Trophoblast cell (in vitro differentiated cells and primary cell): ENCODE results near the gene NABP1.
A peak's percentile ranks its signal among the peaks of the same experiment; 100 is the strongest.

Source experiments
- DNase-seq, 2 donors: peaks; one replicate each; pipeline ENCODE4 v3.0.0-alpha.2; 2016
- H2AFZ ChIP-seq: 2 replicates; pipeline ENCODE4 v1.6.1; 2013; ENCODE audit warnings: low read length, moderate library complexity, mild to moderate bottlenecking; ENCODE audit not compliant: insufficient read depth, poor library complexity
- H2AK5ac ChIP-seq: 2 replicates; pipeline ENCODE4 v1.6.1; 2013; ENCODE audit warnings: mild to moderate bottlenecking, low read length
- H2BK120ac ChIP-seq: 2 replicates; pipeline ENCODE4 v1.6.1; 2013; ENCODE audit warnings: low read length, mild to moderate bottlenecking, moderate library complexity; ENCODE audit not compliant: insufficient read depth, poor library complexity
- H2BK12ac ChIP-seq: 2 replicates; pipeline ENCODE4 v1.6.1; 2013; ENCODE audit warnings: mild to moderate bottlenecking, low read length, moderate library complexity
- H2BK5ac ChIP-seq: 2 replicates; pipeline ENCODE4 v1.6.1; 2013; ENCODE audit warnings: low read length, low read depth, moderate library complexity, mild to moderate bottlenecking; ENCODE audit not compliant: poor library complexity
- H3K14ac ChIP-seq: 2 replicates; pipeline ENCODE4 v1.6.1; 2013; ENCODE audit warnings: mild to moderate bottlenecking, low read length
- H3K18ac ChIP-seq: 2 replicates; pipeline ENCODE4 v1.6.1; 2013; ENCODE audit warnings: mild to moderate bottlenecking, low read length
- H3K23ac ChIP-seq: 2 replicates; pipeline ENCODE4 v1.6.1; 2013; ENCODE audit warnings: low read length
- H3K27ac ChIP-seq: 2 replicates; pipeline ENCODE4 v1.5.1; 2013; ENCODE audit warnings: low read depth, mild to moderate bottlenecking, inconsistent platforms, low read length, moderate library complexity
- H3K27me3 ChIP-seq: 2 replicates; pipeline ENCODE4 v1.6.1; 2013; ENCODE audit warnings: inconsistent platforms, mild to moderate bottlenecking, low read length, moderate library complexity; ENCODE audit not compliant: insufficient read depth
- H3K36me3 ChIP-seq, 2 experiments: 1 replicate in 1 of 2; 2 replicates in 1 of 2; pipeline ENCODE4 v1.6.1; 2013; ENCODE audit warnings: low read length in 2 of 2, mild to moderate bottlenecking in 2 of 2, moderate library complexity in 1 of 2; ENCODE audit not compliant: insufficient read depth in 2 of 2, control insufficient read depth in 1 of 2
- H3K4ac ChIP-seq: 2 replicates; pipeline ENCODE4 v1.6.1; 2013; ENCODE audit warnings: low read depth, mild to moderate bottlenecking, low read length, moderate library complexity
- H3K4me1 ChIP-seq, 2 experiments: 1 replicate in 1 of 2; 2 replicates in 1 of 2; pipeline ENCODE4 v1.6.1; 2013; ENCODE audit warnings: low read length in 2 of 2, mild to moderate bottlenecking in 2 of 2, moderate library complexity in 1 of 2; ENCODE audit not compliant: insufficient read depth in 2 of 2, control insufficient read depth in 1 of 2
- H3K4me2 ChIP-seq: 2 replicates; pipeline ENCODE4 v1.6.1; 2013; ENCODE audit warnings: inconsistent platforms, mild to moderate bottlenecking, low read length, moderate library complexity
- H3K4me3 ChIP-seq: 2 replicates; pipeline ENCODE4 v1.5.1; 2013; ENCODE audit warnings: mild to moderate bottlenecking, low read depth, low read length, inconsistent platforms
- H3K79me1 ChIP-seq: one replicate; pipeline ENCODE4 v1.6.1; 2013; ENCODE audit warnings: low read length
- H3K79me2 ChIP-seq: 2 replicates; pipeline ENCODE4 v1.6.1; 2013; ENCODE audit warnings: low read length, mild to moderate bottlenecking; ENCODE audit not compliant: control insufficient read depth, insufficient read depth, poor library complexity
- H3K9ac ChIP-seq: 2 replicates; pipeline ENCODE4 v1.6.1; 2013; ENCODE audit warnings: mild to moderate bottlenecking, low read length
- H3K9me3 ChIP-seq: 2 replicates; pipeline ENCODE4 v1.6.1; 2013; ENCODE audit warnings: low read depth, mild to moderate bottlenecking, control low read depth, inconsistent platforms, low read length; ENCODE audit not compliant: insufficient read depth
- H4K12ac ChIP-seq: 2 replicates; pipeline ENCODE4 v1.6.1; 2013; ENCODE audit warnings: low read depth, mild to moderate bottlenecking, low read length, moderate library complexity
- H4K8ac ChIP-seq: 2 replicates; pipeline ENCODE4 v1.6.1; 2013; ENCODE audit warnings: low read depth, mild to moderate bottlenecking, low read length, moderate library complexity
- H4K91ac ChIP-seq: one replicate; pipeline ENCODE4 v1.6.1; 2013; ENCODE audit warnings: low read depth, mild to moderate bottlenecking, low read length, moderate library complexity
- WGBS: extraction: QIAGEN DNeasy Blood & Tissue Kit; methylation state at CpG from one replicate; pipeline ENCODE4 v1.1.7; 2013; ENCODE audit warnings: missing lambda C conversion rate; ENCODE audit not compliant: insufficient read length, insufficient coverage; ENCODE audit errors: extremely low coverage; 5-methylcytosine and 5-hydroxymethylcytosine counted together

NABP1 gene

DNA sequence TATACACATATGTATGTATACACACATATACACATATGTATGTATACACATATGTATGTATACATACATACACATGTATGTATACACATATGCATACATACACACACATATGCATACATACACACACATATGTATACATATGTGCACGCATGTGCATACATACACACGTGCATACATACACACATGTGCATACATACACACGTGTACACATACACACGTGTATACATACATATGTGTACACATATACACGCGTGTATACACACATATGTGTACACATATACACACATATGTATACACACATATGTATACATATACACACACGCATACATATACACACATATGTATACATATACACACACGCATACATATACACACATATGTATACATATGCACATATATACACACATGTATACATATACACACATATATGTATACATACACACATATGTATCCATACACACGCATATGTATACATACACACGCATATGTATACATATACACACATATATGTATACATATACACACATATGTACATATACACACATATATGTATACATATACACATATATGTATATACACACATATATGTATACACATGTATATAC is 21.5 kb downstream of the NABP1 start:
- Histone ChIP-seq H3K36me3 (no peaks in the 10 kb centered on the region), H3K27ac (no peak overlapping the region), H4K12ac (no peak overlapping the region), H2AK5ac (no peak overlapping the region), H3K4me1 (no peaks in the 10 kb centered on the region), H4K91ac (no peak overlapping the region), H3K79me1 (no peaks in the 10 kb centered on the region), H3K4ac (no peak overlapping the region), H3K14ac (no peak overlapping the region), H3K18ac (no peak overlapping the region), H3K23ac (no peak overlapping the region), H2BK120ac (no peak overlapping the region), H3K4me2 (no peak overlapping the region), H2BK12ac (no peak overlapping the region), H3K27me3 (no peaks in the 10 kb centered on the region), H4K8ac (no peak overlapping the region), H2AFZ (no peak overlapping the region), H2BK5ac (no peak overlapping the region), H3K9ac (no peak overlapping the region), H3K9me3 (no peaks in the 10 kb centered on the region), H3K4me3 (no peak overlapping the region), H3K79me2 (no peaks in the 10 kb centered on the region)
- WGBS = no CpG with 5 or more reads among the region's 10 CpGs
- no peak for DNase-seq

- no peak overlapping the region for H3K9ac ChIP-seq
- no peak overlapping the region for H4K8ac ChIP-seq
- no peak overlapping the region for H3K18ac ChIP-seq
- no peak overlapping the region for H2AFZ ChIP-seq
- no peak overlapping the region for H2BK120ac ChIP-seq
- no peak overlapping the region for H3K14ac ChIP-seq
- no peak overlapping the region for H2AK5ac ChIP-seq
- H3K4me3 ChIP-seq = no peak overlapping the region
- H3K27me3 ChIP-seq = no peaks in the 10 kb centered on the region
- H2BK12ac ChIP-seq = no peak overlapping the region
- no CpG with 5 or more reads among the region's 1 CpG for WGBS
- H3K4me1 ChIP-seq = no peaks in the 10 kb centered on the region
- no peak overlapping the region for H3K27ac ChIP-seq
- H3K9me3 ChIP-seq = no peaks in the 10 kb centered on the region
- no peaks in the 10 kb centered on the region for H3K79me2 ChIP-seq
- H3K4me2 ChIP-seq = no peak overlapping the region
- no peaks in the 10 kb centered on the region for H3K36me3 ChIP-seq
- H3K23ac ChIP-seq = no peak overlapping the region
- H3K4ac ChIP-seq = no peak overlapping the region
- H2BK5ac ChIP-seq = no peak overlapping the region
- DNase-seq = no peak
- no peaks in the 10 kb centered on the region for H3K79me1 ChIP-seq
- no peak overlapping the region for H4K12ac ChIP-seq
- H4K91ac ChIP-seq = no peak overlapping the region
Observed at GRCh38 chr2:191701029-191701428, 23.1 kb downstream of the NABP1 start.

DNA sequence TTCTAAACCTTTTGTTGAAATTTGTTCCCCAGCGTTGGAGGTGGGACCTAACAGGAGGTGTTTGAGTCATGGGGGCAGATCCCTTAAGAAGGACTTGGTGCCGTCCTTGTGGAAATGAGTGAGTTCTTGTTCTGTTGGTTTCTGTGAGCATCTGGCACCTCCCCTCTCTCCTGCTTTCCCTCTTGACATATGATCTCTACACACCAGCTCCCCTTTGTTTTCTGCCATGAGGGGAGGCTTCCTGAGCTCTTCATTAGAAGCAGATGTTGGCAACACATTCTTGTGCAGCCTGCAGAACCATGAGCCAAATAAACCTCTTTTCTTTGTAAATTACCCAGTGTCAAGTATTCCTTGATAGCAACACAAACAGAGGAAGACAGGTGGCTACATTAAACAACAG is 23.8 kb downstream of the NABP1 start:
- no peak overlapping the region for H3K4me2 ChIP-seq
- H4K8ac ChIP-seq = no peak overlapping the region
- H4K91ac ChIP-seq = no peak overlapping the region
- H3K79me2 ChIP-seq = no peaks in the 10 kb centered on the region
- no peak for DNase-seq
- no peak overlapping the region for H3K18ac ChIP-seq
- H2BK120ac ChIP-seq = no peak overlapping the region
- no peaks in the 10 kb centered on the region for H3K27me3 ChIP-seq
- no peak overlapping the region for H3K27ac ChIP-seq
- no peak overlapping the region for H3K23ac ChIP-seq
- no peak overlapping the region for H3K4me3 ChIP-seq
- no peaks in the 10 kb centered on the region for H3K79me1 ChIP-seq
- no peak overlapping the region for H2BK12ac ChIP-seq
- WGBS = no CpG with 5 or more reads among the region's 2 CpGs
- H3K9me3 ChIP-seq = no peaks in the 10 kb centered on the region
- H3K4ac ChIP-seq = no peak overlapping the region
- H2BK5ac ChIP-seq = no peak overlapping the region
- no peak overlapping the region for H3K9ac ChIP-seq
- no peak overlapping the region for H2AFZ ChIP-seq
- no peaks in the 10 kb centered on the region for H3K36me3 ChIP-seq
- no peaks in the 10 kb centered on the region for H3K4me1 ChIP-seq
- no peak overlapping the region for H4K12ac ChIP-seq
- no peak overlapping the region for H3K14ac ChIP-seq
- H2AK5ac ChIP-seq = no peak overlapping the region

GRCh38 chr2:191703079-191703725 is 25.3 kb downstream of the NABP1 start:
- H3K9me3 ChIP-seq = no peaks in the 10 kb centered on the region
- H4K8ac ChIP-seq = no peak overlapping the region
- no peak overlapping the region for H3K9ac ChIP-seq
- no peaks in the 10 kb centered on the region for H3K79me2 ChIP-seq
- H2BK12ac ChIP-seq = no peak overlapping the region
- H2BK5ac ChIP-seq = no peak overlapping the region
- no peak overlapping the region for H3K4me2 ChIP-seq
- H3K4me3 ChIP-seq = no peak overlapping the region
- H3K4ac ChIP-seq = no peak overlapping the region
- no peaks in the 10 kb centered on the region for H3K36me3 ChIP-seq
- no peaks in the 10 kb centered on the region for H3K79me1 ChIP-seq
- no peak overlapping the region for H2AFZ ChIP-seq
- no peaks in the 10 kb centered on the region for H3K27me3 ChIP-seq
- H3K4me1 ChIP-seq = no peaks in the 10 kb centered on the region
- H3K27ac ChIP-seq = no peak overlapping the region
- WGBS = no CpG with 5 or more reads among the region's 7 CpGs
- H2AK5ac ChIP-seq = no peak overlapping the region
- no peak overlapping the region for H3K18ac ChIP-seq
- no peak for DNase-seq
- H3K23ac ChIP-seq = peak overlapping the region; percentile 24
- no peak overlapping the region for H2BK120ac ChIP-seq
- no peak overlapping the region for H3K14ac ChIP-seq
- no peak overlapping the region for H4K12ac ChIP-seq
- no peak overlapping the region for H4K91ac ChIP-seq
